ENCODE measurements around the gene ANXA10. TPM values are rescaled to one million over a fixed set of nuclear protein-coding genes. Genes with fewer than 3 reads are reported as not detected.
A peak's percentile ranks its signal among the peaks of the same experiment; 100 is the strongest.

Gene ANXA10
- total RNA-seq, 1 donor from 2014 or later, result not detected

DNA sequence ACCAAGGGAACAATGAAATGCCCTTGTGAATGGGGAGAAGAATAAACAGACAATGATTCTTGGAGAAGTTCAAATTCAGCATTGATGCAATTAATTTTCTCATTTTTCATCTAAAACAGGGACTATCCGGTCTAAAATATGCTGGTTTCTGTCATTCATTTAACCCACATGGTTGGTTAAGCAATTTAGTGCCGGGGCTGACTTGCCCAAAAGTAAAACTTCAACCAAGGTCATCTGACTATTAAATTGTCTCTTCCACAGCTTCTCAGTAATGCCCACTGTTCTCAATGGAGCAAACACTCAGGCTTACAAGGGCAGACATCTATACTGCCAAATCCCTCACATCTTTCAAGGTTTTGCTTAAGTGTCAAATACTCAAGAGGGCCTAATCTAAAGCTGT lies 51.3 kb downstream of the ANXA10 start:
- Mint-ChIP-seq H3K27ac (ENCODE audit: unreplicated experiment) (no peak overlapping the region), H3K4me1 (no peaks in the 10 kb centered on the region), H3K36me3 (ENCODE audit: low read depth) (no peaks in the 10 kb centered on the region), H3K27me3 (ENCODE audit: low read depth) (no peaks in the 10 kb centered on the region), H3K4me3 (no peak overlapping the region), H3K9me3 (no peaks in the 10 kb centered on the region)
- TF ChIP-seq, protein P1, sequence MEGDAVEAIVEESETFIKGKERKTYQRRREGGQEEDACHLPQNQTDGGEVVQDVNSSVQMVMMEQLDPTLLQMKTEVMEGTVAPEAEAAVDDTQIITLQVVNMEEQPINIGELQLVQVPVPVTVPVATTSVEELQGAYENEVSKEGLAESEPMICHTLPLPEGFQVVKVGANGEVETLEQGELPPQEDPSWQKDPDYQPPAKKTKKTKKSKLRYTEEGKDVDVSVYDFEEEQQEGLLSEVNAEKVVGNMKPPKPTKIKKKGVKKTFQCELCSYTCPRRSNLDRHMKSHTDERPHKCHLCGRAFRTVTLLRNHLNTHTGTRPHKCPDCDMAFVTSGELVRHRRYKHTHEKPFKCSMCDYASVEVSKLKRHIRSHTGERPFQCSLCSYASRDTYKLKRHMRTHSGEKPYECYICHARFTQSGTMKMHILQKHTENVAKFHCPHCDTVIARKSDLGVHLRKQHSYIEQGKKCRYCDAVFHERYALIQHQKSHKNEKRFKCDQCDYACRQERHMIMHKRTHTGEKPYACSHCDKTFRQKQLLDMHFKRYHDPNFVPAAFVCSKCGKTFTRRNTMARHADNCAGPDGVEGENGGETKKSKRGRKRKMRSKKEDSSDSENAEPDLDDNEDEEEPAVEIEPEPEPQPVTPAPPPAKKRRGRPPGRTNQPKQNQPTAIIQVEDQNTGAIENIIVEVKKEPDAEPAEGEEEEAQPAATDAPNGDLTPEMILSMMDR (conservative IDR thresholded peaks at IDR 0.05), result no peak
- DNase-seq (ENCODE audit: low read depth, low spot score), result no peak

DNA sequence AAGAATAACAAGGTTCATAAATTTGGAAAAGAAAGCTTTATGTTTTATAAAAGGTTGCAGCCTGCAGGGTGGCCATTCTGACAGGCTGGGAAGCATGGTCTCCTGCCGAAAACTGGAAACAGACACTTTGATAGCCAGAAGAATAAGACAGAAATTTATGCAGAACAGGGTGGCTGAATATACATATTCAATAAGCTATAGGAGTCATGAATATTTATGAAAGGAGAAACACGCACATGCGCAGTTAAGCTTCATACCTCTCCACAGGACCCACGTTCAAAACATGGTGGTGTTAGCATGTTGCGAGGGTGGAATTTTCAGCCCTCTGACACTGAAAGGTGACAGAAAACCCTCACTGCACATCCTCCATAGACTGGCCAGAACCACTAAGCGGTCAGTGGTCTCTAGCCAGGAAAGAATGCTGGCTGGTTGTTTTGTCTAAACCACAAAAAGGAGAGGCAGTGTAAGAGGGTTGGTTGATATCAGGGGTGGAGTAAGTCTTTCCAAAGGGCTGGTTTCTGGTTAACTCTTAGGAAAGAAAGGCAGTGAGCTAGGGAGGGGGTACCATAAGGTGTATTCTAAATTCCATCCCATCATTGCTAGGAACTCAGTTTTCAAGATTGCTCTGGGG lies 58.2 kb downstream of the ANXA10 start:
- no peak for DNase-seq (ENCODE audit: low read depth, low spot score)
- Mint-ChIP-seq H3K9me3 (no peaks in the 10 kb centered on the region), H3K27me3 (ENCODE audit: low read depth) (no peaks in the 10 kb centered on the region), H3K36me3 (ENCODE audit: low read depth) (no peaks in the 10 kb centered on the region), H3K4me1 (peaks cover 7% of the 10 kb centered on the region), H3K4me3 (no peak overlapping the region), H3K27ac (ENCODE audit: unreplicated experiment) (no peak overlapping the region)
- TF ChIP-seq, protein P1 (conservative IDR thresholded peaks at IDR 0.05), result no peak

DNA sequence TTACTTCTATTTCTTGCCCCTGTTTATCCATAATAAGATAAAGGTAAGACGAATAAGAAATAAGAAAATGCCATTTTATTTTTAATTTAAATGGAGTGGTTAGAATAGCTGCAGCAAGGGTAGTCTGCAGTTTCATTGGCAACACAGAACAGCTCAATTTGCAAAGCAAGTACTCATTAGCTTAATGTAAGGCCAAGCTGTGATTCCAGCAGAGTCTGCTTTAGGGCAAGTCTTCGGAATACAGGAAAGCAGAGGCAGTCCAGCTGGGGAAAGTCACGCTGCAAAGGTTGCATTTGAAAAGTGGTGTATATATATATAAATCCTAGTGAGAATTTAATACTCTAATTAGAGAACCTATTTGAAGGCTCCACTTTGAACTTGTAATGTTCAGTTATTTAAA lies 59.0 kb downstream of the ANXA10 start:
- no peaks in the 10 kb centered on the region for H3K9me3 Mint-ChIP-seq
- no peak for DNase-seq (ENCODE audit: low read depth, low spot score)
- H3K36me3 Mint-ChIP-seq (ENCODE audit: low read depth), result no peaks in the 10 kb centered on the region

DNA sequence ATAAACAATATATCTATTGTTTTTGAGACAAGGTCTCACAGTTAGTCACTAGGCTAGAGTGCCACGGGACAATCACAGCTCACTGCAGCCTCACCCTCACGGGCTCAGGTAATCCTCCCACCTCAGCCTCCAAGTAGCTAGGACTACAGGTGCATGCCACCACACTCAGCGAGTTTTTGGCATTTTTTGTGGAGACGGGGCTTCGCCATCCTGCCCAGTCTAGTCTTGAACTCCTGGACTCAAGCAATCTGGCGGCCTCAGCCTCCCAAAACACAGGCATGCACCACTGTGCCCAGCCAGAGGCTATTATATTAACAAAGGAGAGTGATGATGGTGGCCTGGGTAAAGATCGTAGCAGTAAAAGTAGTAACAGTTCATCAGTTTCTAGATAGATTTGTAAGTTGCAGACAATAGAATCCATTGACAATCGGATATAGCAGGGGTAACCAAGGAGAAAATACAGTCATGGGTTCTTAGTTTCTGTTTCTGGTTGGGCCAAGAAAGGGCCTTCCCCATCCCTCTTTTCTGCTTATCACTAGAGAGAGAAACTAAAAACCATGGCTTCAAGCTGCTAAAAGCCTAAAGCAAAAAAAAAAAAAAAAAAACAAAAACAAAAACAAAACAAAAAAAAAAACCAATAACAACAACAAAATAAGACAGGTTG lies 60.6 kb downstream of the ANXA10 start:
- H3K9me3 Mint-ChIP-seq, result no peaks in the 10 kb centered on the region
- TF ChIP-seq, protein P1 (conservative IDR thresholded peaks at IDR 0.05), result no peak
- DNase-seq (ENCODE audit: low read depth, low spot score), result no peak
- no peak overlapping the region for H3K4me3 Mint-ChIP-seq
- peaks cover 7% of the 10 kb centered on the region for H3K4me1 Mint-ChIP-seq
- no peaks in the 10 kb centered on the region for H3K36me3 Mint-ChIP-seq (ENCODE audit: low read depth)
- H3K27me3 Mint-ChIP-seq (ENCODE audit: low read depth), result no peaks in the 10 kb centered on the region
- H3K27ac Mint-ChIP-seq (ENCODE audit: unreplicated experiment), result no peak overlapping the region

More for the DNA sequence above, 59.0 kb downstream of the ANXA10 start:
- Mint-ChIP-seq H3K4me1 (peaks cover 7% of the 10 kb centered on the region), H3K27me3 (ENCODE audit: low read depth) (no peaks in the 10 kb centered on the region), H3K4me3 (no peak overlapping the region), H3K27ac (ENCODE audit: unreplicated experiment) (no peak overlapping the region)
- TF ChIP-seq, protein P1 (conservative IDR thresholded peaks at IDR 0.05), result no peak

DNA sequence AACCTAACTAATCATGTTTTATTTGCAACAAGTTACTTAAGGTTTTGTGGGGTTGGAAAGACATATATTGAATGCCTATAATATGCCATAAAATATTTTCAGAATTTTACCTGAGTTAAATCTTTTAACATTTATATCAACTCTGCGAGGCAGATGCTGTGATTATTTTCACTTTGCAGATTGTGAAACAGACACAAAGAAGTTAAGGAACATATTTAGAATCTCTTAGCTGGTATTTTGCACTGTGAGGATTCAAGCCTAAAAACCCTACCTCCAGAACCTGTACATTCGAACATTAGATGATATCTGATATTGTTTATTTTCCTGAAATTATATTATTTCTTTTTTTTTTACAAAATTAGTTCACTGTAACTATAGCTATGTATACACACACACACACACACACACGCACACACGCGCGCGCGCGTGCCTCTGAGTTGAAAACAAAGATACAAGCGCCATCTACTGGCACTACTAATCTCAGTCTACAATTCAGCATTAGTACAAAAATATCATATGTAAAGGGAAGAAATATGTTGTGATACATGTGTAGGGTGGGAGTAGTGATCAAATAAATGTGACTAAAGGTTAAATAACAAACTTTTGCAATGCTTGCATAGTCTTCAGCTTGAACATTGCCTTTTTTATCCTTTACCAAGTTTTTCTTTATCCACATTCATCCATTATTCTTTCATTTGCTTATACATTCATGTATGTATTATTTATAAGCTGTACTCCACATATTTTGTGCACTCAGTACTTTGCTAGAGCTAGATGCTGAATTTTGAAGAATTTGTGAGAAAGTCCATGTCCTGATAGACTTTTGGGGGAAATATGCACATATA lies 61.5 kb downstream of the ANXA10 start:
- Mint-ChIP-seq H3K27ac (ENCODE audit: unreplicated experiment) (no peak overlapping the region), H3K9me3 (no peaks in the 10 kb centered on the region), H3K4me1 (peaks cover 7% of the 10 kb centered on the region), H3K36me3 (ENCODE audit: low read depth) (no peaks in the 10 kb centered on the region), H3K27me3 (ENCODE audit: low read depth) (no peaks in the 10 kb centered on the region), H3K4me3 (no peak overlapping the region)
- peak; percentile 56 for DNase-seq (ENCODE audit: low read depth, low spot score)
- TF ChIP-seq, protein P1 (conservative IDR thresholded peaks at IDR 0.05), result peak; percentile 83
